Measurements from ENCODE around the gene KIF17.
"Not testable (repeated sequence)": the region's sequence is repeated elsewhere in the genome, so short reads cannot be mapped to it uniquely, and the experiment has no call there.

The KIF17 gene

GRCh38 chr1:20678599-20678998 is 39.2 kb downstream of the KIF17 start:
- peaks cover 18% of the 10 kb centered on the region for H3K27me3 Mint-ChIP-seq
- H3K4me3 Mint-ChIP-seq = no peak overlapping the region
- H3K4me1 Mint-ChIP-seq = peaks cover 11% of the 10 kb centered on the region
- peaks cover 4% of the 10 kb centered on the region for H3K36me3 Mint-ChIP-seq (ENCODE audit: low read depth)
- peaks cover 9% of the 10 kb centered on the region for H3K9me3 Mint-ChIP-seq
- no peak overlapping the region for H3K27ac Mint-ChIP-seq
- DNase-seq = no peak
- no peak for ATAC-seq

- H3K27ac Mint-ChIP-seq; ATAC-seq; H3K4me1 Mint-ChIP-seq; H3K36me3 Mint-ChIP-seq (ENCODE audit: low read depth); H3K4me3 Mint-ChIP-seq; DNase-seq; H3K9me3 Mint-ChIP-seq: not testable (repeated sequence)
- peaks cover 11% of the 10 kb centered on the region for H3K27me3 Mint-ChIP-seq
Measured at GRCh38 chr1:20673626-20674025, 44.2 kb downstream of the KIF17 start.

- no peak for DNase-seq
- Mint-ChIP-seq H3K4me1 (no peaks in the 10 kb centered on the region), H3K36me3 (ENCODE audit: low read depth) (no peaks in the 10 kb centered on the region), H3K27ac (no peak overlapping the region), H3K4me3 (no peak overlapping the region), H3K9me3 (no peaks in the 10 kb centered on the region), H3K27me3 (peaks cover 9% of the 10 kb centered on the region)
- no peak for ATAC-seq
Measured at GRCh38 chr1:20672265-20672632, 45.6 kb downstream of the KIF17 start.

GRCh38 chr1:20670936-20671335 is 46.9 kb downstream of the KIF17 start:
- ATAC-seq (no peak), DNase-seq (no peak)
- Mint-ChIP-seq H3K27ac (no peak overlapping the region), H3K4me3 (no peak overlapping the region), H3K36me3 (ENCODE audit: low read depth) (no peaks in the 10 kb centered on the region), H3K9me3 (no peaks in the 10 kb centered on the region), H3K27me3 (peaks cover 5% of the 10 kb centered on the region), H3K4me1 (peaks cover 3% of the 10 kb centered on the region)

- Mint-ChIP-seq H3K27me3 (no peaks in the 10 kb centered on the region), H3K4me1 (peaks cover 3% of the 10 kb centered on the region)
Measured at GRCh38 chr1:20668581-20668980, 49.2 kb downstream of the KIF17 start.

GRCh38 chr1:20666804-20667203 is 51.0 kb downstream of the KIF17 start:
- peak; percentile 78 for ATAC-seq
- peaks cover 11% of the 10 kb centered on the region for H3K4me1 Mint-ChIP-seq
- H3K4me3 Mint-ChIP-seq = no peak overlapping the region
- H3K27me3 Mint-ChIP-seq = no peaks in the 10 kb centered on the region
- H3K9me3 Mint-ChIP-seq = no peaks in the 10 kb centered on the region
- no peaks in the 10 kb centered on the region for H3K36me3 Mint-ChIP-seq (ENCODE audit: low read depth)
- no peak for DNase-seq
- H3K27ac Mint-ChIP-seq = no peak overlapping the region

More at GRCh38 chr1:20668581-20668980, 49.2 kb downstream of the KIF17 start:
- Mint-ChIP-seq H3K36me3 (ENCODE audit: low read depth) (no peaks in the 10 kb centered on the region), H3K4me3 (no peak overlapping the region), H3K27ac (no peak overlapping the region), H3K9me3 (no peaks in the 10 kb centered on the region)
- DNase-seq (no peak), ATAC-seq (no peak)

GRCh38 chr1:20666146-20666545 is 51.7 kb downstream of the KIF17 start:
- Mint-ChIP-seq H3K36me3 (ENCODE audit: low read depth) (peaks cover 1% of the 10 kb centered on the region), H3K27ac (no peak overlapping the region)
- ATAC-seq = no peak

GRCh38 chr1:20665726-20666125 is 52.1 kb downstream of the KIF17 start:
- H3K4me3 Mint-ChIP-seq = no peak overlapping the region
- DNase-seq = no peak
- no peaks in the 10 kb centered on the region for H3K27me3 Mint-ChIP-seq
- H3K9me3 Mint-ChIP-seq = no peaks in the 10 kb centered on the region
- H3K36me3 Mint-ChIP-seq (ENCODE audit: low read depth) = peaks cover 3% of the 10 kb centered on the region
- peaks cover 14% of the 10 kb centered on the region for H3K4me1 Mint-ChIP-seq
- no peak for ATAC-seq
- no peak overlapping the region for H3K27ac Mint-ChIP-seq

More at GRCh38 chr1:20666146-20666545, 51.7 kb downstream of the KIF17 start:
- Mint-ChIP-seq H3K4me1 (peaks cover 14% of the 10 kb centered on the region), H3K9me3 (no peaks in the 10 kb centered on the region), H3K27me3 (no peaks in the 10 kb centered on the region), H3K4me3 (no peak overlapping the region)
- no peak for DNase-seq

- no peak for DNase-seq
- Mint-ChIP-seq H3K27me3 (no peaks in the 10 kb centered on the region), H3K36me3 (ENCODE audit: low read depth) (peaks cover 11% of the 10 kb centered on the region), H3K4me3 (no peak overlapping the region), H3K9me3 (no peaks in the 10 kb centered on the region), H3K4me1 (peaks cover 29% of the 10 kb centered on the region), H3K27ac (peak overlapping the region; percentile 18)
- ATAC-seq = no peak
Measured at GRCh38 chr1:20663969-20664715, 53.7 kb downstream of the KIF17 start.

- no peak for DNase-seq
- H3K36me3 Mint-ChIP-seq (ENCODE audit: low read depth) = peaks cover 18% of the 10 kb centered on the region
- no peaks in the 10 kb centered on the region for H3K27me3 Mint-ChIP-seq
- H3K4me1 Mint-ChIP-seq = peaks cover 37% of the 10 kb centered on the region
- no peak for ATAC-seq
- H3K27ac Mint-ChIP-seq = no peak overlapping the region
- H3K9me3 Mint-ChIP-seq = no peaks in the 10 kb centered on the region
- H3K4me3 Mint-ChIP-seq = no peak overlapping the region
Measured at GRCh38 chr1:20663365-20663764, 54.4 kb downstream of the KIF17 start.

- Mint-ChIP-seq H3K36me3 (ENCODE audit: low read depth) (peaks cover 28% of the 10 kb centered on the region), H3K4me1 (peaks cover 45% of the 10 kb centered on the region), H3K27me3 (no peaks in the 10 kb centered on the region), H3K9me3 (no peaks in the 10 kb centered on the region), H3K27ac (peak overlapping the region; percentile 97), H3K4me3 (peak overlapping the region; percentile 94)
- DNase-seq (no peak), ATAC-seq (no peak)
Measured at GRCh38 chr1:20662110-20662475, 55.7 kb downstream of the KIF17 start.

- Mint-ChIP-seq H3K4me1 (peaks cover 44% of the 10 kb centered on the region), H3K9me3 (no peaks in the 10 kb centered on the region), H3K27me3 (no peaks in the 10 kb centered on the region), H3K4me3 (peak within 1 kb of the TSS; percentile 94), H3K36me3 (ENCODE audit: low read depth) (peaks cover 34% of the 10 kb centered on the region), H3K27ac (peak within 1 kb of the TSS; percentile 97)
- ATAC-seq (peak; percentile 98), DNase-seq (peak; percentile 93)
Measured at GRCh38 chr1:20661207-20662109, 56.3 kb downstream of the KIF17 start, which contains the start of gene DDOST. DDOST (minus strand) TSS chr1:20661369; CDS start chr1:20661350, 19 bp downstream.

GRCh38 chr1:20660847-20661206 is 57.0 kb downstream of the KIF17 start:
- H3K4me3 Mint-ChIP-seq = peak overlapping the region; percentile 94
- ATAC-seq = no peak
- H3K36me3 Mint-ChIP-seq (ENCODE audit: low read depth) = peaks cover 40% of the 10 kb centered on the region
- H3K27me3 Mint-ChIP-seq = no peaks in the 10 kb centered on the region
- H3K9me3 Mint-ChIP-seq = no peaks in the 10 kb centered on the region
- H3K4me1 Mint-ChIP-seq = peaks cover 44% of the 10 kb centered on the region
- DNase-seq = peak; percentile 20
- H3K27ac Mint-ChIP-seq = peak overlapping the region; percentile 97

GRCh38 chr1:20660363-20660762 is 57.4 kb downstream of the KIF17 start:
- H3K4me3 Mint-ChIP-seq = peak overlapping the region; percentile 94
- H3K27ac Mint-ChIP-seq = peak overlapping the region; percentile 97
- ATAC-seq (no peak), DNase-seq (no peak)
- H3K36me3 Mint-ChIP-seq (ENCODE audit: low read depth) = peaks cover 41% of the 10 kb centered on the region
- H3K9me3 Mint-ChIP-seq = no peaks in the 10 kb centered on the region
- H3K4me1 Mint-ChIP-seq = peaks cover 44% of the 10 kb centered on the region
- no peaks in the 10 kb centered on the region for H3K27me3 Mint-ChIP-seq
